HG02571 (cell line): Measurements from ENCODE around the gene VIL1.

Experiments
- ATAC-seq: cut with Tn5 transposase; IDR thresholded peaks from one replicate; pipeline ENCODE4 v1.9.1; 2021; ENCODE audit warnings: mild to moderate bottlenecking, moderate library complexity; ENCODE audit not compliant: unreplicated experiment

VIL1 gene

GRCh38 chr2:218418717-218419458, at the start of gene VIL1:
Gene VIL1, plus strand, starts transcription at chr2:218419123. Its CDS starts 4,656 bp downstream, at chr2:218423779.
- ATAC-seq: no peak

DNA sequence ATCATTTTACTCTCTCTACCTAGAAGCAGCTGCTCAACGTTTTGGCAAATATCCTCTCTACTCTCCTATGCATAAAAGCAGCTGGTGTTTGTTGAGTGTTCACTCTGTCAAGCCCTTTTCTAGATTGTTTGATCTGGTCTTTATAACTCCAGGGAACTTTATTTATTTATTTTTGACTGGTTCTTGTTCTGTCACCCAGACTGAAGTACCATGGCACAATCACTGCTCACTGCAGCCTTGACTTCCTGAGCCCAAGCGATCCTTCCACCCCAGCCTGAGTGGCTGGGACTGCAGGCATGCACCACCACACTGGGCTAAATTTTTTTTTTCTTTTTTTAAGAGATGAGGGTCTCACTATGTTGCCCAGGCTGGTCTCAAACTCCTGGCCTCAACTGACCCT, 49.6 kb upstream of the VIL1 start:
- ATAC-seq: no peak

DNA sequence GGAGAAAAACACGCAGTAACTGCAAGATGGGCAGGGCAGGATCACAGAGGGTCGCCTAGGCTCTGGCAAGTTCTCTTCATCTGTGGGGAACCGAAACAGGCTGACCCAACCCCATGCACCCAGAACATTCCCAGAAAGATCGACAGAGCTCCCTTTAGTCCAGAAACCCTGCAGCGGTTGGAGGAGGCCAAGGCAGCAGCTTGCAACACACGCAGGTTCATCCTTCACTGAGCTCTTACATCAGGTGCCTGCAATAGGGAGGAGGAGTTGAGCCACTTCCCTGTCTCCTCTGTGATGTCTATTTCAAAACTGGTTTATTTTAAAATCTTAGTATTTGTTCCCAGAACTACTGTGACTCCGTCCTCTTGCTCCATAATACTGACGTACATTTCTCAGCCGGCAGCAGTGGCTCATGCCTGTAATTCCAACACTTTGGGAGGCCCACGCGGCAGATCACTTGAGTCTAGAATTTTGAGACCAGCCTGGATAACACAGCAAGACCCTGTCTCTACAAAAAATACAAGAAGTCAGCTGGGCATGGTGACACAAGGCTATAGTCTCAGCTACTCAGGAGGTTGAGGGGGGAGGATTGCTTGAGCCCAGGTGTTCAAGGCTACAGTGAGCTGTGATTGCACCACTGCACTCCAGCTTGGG, 48.4 kb upstream of the VIL1 start:
- no peak for ATAC-seq

- no peak for ATAC-seq
Observed at GRCh38 chr2:218371983-218372350, 47.0 kb upstream of the VIL1 start.

DNA sequence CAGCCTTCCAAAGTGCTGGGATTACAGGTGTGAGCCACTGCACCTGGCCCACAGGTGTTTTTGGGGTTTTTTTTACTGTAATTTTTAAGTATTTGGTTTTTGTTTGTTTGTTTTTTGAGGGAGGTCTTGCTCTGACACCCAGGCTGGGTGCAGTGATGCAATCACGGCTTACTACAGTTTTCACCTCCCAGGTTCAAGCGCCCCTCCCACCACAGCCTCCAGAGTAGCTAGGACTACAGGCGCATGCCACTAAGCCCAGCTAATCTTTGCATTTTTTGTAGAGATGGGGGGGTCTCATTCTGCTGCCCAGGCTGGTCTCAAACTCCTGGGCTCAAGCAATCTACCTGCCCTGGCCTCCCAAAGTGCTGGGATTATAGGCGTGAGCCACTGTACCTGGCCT, 44.1 kb upstream of the VIL1 start:
- no peak for ATAC-seq

DNA sequence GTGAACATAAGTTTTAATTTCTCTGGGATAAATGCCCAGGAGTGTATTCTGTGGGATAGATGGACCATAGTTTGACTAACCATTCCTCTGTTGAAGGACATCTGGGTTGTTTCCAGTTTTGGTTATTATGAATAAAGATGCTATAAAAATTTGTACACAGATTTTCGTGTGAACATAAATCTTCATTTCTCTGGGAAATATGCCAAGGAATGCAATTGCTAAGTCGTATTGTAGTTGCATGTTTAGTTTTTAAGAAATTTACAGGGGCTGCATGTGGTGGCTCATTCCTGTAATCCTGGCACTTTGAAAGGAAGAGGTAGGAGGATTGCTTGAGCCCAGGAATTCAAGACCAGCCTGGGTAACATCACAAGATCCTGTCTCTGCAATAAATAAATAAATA, 43.7 kb upstream of the VIL1 start:
- no peak for ATAC-seq

DNA sequence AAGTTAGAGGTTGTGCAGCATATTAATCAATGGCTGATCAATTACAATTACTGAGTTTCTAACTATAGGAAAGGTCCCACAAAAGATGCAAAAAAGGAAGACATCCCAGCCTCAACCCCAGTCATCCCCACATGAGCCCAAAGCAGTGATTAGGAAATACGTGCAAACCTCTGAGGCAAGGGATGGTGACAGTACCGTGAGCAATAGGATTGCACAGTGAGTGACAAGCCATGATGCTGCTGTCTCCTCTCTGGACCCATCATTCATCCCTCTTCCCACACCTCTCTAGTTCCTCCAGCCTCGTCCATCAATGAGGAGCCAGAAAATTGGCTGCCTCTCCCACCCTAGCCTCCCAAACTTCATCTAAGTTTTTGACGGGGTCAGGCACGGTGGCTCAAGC, 40.9 kb upstream of the VIL1 start:
- no peak for ATAC-seq

GRCh38 chr2:218381916-218382366, 37.0 kb upstream of the VIL1 start, which contains the start of gene SLC11A1:
Gene SLC11A1, plus strand, starts transcription at chr2:218382273. Its CDS starts 96 bp downstream, at chr2:218382369.
- ATAC-seq: no peak

- ATAC-seq: no peak
Observed at GRCh38 chr2:218382785-218383184, 36.1 kb upstream of the VIL1 start.

GRCh38 chr2:218383892-218384519, 34.9 kb upstream of the VIL1 start:
- ATAC-seq: no peak

GRCh38 chr2:218384975-218385374, 33.9 kb upstream of the VIL1 start:
- no peak for ATAC-seq

GRCh38 chr2:218386505-218387368, 32.2 kb upstream of the VIL1 start:
- ATAC-seq: no peak

- ATAC-seq: no peak
Observed at GRCh38 chr2:218387369-218388194, 31.3 kb upstream of the VIL1 start.

DNA sequence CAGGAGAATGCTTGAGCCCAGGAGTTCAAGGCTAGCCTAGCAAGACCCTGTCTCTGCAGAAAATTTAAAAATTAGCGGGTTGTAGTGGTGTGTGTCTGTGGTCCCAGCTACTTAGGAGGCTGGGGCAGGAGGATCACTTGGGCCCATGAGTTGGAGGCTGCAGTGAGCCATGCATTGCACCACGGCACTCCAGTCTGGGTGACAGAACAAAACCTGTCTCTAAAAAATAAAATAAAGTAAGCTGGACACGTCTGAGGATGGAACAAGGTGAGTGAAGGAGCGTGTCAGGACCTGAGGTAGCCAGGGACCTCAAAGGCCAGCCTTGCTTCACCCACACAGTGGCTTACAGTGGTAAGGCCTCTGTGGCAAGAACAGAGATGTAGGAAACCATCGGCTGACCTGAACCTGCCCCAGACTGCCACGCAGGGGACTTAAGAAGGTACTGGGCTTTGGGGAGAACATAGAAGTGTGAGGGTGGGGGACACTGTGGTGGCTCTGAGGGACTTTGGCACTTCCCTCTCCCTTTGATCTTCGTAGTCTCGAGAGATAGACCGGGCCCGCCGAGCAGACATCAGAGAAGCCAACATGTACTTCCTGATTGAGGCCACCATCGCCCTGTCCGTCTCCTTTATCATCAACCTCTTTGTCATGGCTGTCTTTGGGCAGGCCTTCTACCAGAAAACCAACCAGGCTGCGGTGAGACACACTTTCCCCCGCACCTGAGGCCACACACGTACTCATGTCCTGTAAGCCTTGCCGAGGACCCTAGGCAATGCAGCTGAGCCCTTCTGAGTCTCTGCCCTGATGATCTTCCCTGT, 29.4 kb upstream of the VIL1 start:
- ATAC-seq: no peak

DNA sequence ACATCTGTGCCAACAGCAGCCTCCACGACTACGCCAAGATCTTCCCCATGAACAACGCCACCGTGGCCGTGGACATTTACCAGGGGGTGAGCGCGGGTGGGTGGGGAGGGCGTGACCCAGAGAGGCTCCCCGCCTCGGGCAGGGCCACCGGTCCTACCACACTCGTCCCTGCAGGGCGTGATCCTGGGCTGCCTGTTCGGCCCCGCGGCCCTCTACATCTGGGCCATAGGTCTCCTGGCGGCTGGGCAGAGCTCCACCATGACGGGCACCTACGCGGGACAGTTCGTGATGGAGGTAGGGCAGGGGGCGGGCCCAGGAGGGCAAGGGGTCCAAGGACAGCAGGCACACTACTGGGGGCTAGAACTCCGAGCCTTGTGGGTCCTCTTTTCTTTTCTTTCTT, 27.7 kb upstream of the VIL1 start:
- no peak for ATAC-seq

GRCh38 chr2:218392459-218392858, 26.5 kb upstream of the VIL1 start:
- ATAC-seq: no peak

DNA sequence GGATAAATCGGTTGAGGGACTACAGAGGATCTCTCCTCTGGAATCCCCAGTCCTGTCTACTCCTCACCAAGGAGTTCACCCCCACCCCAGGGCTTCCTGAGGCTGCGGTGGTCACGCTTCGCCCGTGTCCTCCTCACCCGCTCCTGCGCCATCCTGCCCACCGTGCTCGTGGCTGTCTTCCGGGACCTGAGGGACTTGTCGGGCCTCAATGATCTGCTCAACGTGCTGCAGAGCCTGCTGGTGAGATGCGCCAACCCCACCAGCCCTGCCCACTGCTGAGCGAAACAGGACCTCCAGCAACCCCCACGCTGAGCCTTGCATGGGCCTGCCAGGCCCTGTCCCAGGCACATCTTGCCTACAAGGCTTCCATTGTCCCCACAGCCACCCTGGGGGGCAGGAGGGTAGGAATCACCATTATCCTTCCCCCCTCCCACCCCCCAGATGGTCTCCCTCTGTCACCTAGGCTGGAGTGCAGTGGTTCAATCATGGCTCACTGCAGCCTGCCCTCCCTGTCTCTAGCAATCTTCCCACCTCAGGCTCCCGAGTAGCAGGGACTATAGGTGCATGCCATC, 25.9 kb upstream of the VIL1 start:
- ATAC-seq: no peak

- no peak for ATAC-seq
Observed at GRCh38 chr2:218393750-218394290, 25.1 kb upstream of the VIL1 start.
